ENCODE results near the gene PCDH17. TPM values are rescaled to one million over a fixed set of nuclear protein-coding genes. Genes with fewer than 3 reads are reported as not detected.

Gene PCDH17, protein sequence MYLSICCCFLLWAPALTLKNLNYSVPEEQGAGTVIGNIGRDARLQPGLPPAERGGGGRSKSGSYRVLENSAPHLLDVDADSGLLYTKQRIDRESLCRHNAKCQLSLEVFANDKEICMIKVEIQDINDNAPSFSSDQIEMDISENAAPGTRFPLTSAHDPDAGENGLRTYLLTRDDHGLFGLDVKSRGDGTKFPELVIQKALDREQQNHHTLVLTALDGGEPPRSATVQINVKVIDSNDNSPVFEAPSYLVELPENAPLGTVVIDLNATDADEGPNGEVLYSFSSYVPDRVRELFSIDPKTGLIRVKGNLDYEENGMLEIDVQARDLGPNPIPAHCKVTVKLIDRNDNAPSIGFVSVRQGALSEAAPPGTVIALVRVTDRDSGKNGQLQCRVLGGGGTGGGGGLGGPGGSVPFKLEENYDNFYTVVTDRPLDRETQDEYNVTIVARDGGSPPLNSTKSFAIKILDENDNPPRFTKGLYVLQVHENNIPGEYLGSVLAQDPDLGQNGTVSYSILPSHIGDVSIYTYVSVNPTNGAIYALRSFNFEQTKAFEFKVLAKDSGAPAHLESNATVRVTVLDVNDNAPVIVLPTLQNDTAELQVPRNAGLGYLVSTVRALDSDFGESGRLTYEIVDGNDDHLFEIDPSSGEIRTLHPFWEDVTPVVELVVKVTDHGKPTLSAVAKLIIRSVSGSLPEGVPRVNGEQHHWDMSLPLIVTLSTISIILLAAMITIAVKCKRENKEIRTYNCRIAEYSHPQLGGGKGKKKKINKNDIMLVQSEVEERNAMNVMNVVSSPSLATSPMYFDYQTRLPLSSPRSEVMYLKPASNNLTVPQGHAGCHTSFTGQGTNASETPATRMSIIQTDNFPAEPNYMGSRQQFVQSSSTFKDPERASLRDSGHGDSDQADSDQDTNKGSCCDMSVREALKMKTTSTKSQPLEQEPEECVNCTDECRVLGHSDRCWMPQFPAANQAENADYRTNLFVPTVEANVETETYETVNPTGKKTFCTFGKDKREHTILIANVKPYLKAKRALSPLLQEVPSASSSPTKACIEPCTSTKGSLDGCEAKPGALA (N-terminal part only)
- polyA plus RNA-seq (2013, experiment 1 of 2): 1.1 TPM
- polyA plus RNA-seq (2013, experiment 2 of 2): 1.3 TPM

DNA sequence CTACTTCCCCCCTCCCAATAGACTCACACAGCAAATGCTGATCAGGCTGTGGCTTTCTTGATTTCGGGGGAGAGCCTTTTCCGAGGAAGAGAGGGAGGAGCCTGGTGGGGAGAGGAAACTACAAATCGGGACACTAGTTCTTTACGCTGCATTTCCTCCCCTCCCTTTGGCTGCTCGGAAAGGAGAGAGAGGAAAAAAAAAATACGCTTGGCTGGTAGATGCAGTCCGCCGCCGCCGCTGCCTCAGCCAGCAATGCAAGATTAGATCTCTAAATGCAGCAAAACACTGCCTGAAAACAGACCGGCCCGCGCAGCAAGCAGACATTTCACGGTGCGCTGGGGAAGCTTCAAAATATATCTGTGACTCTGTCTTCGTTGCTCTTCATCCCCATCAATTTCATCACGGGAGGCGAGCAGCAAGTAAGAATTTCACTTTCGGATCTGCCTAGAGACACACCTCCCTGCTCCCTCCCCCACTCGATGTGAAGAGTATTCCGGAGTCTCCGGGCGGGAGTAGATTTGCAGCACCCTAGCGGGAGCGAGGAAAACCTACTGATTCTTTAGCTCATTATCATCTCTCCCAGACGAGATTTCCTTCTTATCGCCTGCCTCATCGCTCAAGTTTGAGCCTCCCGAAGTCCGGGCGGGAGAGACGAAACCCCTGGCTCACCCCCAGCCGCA is at the start of gene PCDH17:
Gene PCDH17, plus strand, starts transcription at position 149 of the 680 bp plus-strand sequence. CDS start 803 bp downstream, outside the sequence.
- Histone ChIP-seq H3K36me3 (ENCODE audit: insufficient read depth, low read length) (no peaks in the 10 kb centered on the region), H3K4me1 (ENCODE audit: insufficient read depth, low read length) (0 out of 2 replicates have a peak, but pooled peaks cover 6% of the 10 kb centered on the region), H3K4me3 (ENCODE audit: low read length) (peak within 1 kb of the TSS; percentile 76), H3K9me3 (ENCODE audit: insufficient read depth, low read depth, low read length) (no peaks in the 10 kb centered on the region), H3K27me3 (ENCODE audit: insufficient read depth, low read length) (peaks cover 89% of the 10 kb centered on the region), H3K27ac (ENCODE audit: low read depth, low read length) (no peak within 1 kb of the TSS), H3K9ac (ENCODE audit: low read depth, low read length) (no peak within 1 kb of the TSS)
- WGBS: under 1% methylated on average over 32 of the region's 33 CpGs

DNA sequence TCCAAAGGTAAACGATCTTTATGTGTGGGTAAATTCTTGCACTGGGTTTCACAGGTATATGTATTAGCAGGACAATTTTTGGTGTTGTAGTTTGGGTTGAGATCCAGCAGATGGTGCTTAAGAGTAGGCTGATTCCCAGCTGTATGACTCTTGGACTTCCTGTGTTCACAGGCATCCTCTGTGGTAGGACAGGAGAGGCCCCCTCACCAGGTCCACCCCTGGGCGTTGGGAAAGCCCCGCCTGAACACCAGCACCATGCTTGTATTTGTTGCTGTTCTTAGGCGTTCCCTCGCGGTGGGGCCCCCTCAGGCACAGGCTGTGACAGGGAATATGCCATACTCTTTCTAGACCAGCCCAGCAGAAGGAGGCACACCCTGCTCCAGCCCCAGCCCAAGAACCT is 49.5 kb upstream of the PCDH17 start:
- no peaks in the 10 kb centered on the region for H3K9me3 ChIP-seq (ENCODE audit: insufficient read depth, low read depth, low read length)
- 81% methylated on average over 6 of the region's 6 CpGs for WGBS
- no peak overlapping the region for H3K9ac ChIP-seq (ENCODE audit: low read depth, low read length)
- peaks cover 3% of the 10 kb centered on the region; the same call in 1 of the 2 replicates for H3K4me1 ChIP-seq (ENCODE audit: insufficient read depth, low read length)
- H3K27ac ChIP-seq (ENCODE audit: low read depth, low read length): no peak overlapping the region
- no peaks in the 10 kb centered on the region for H3K27me3 ChIP-seq (ENCODE audit: insufficient read depth, low read length)
- H3K36me3 ChIP-seq (ENCODE audit: insufficient read depth, low read length): no peaks in the 10 kb centered on the region
- H3K4me3 ChIP-seq (ENCODE audit: low read length): no peak overlapping the region

DNA sequence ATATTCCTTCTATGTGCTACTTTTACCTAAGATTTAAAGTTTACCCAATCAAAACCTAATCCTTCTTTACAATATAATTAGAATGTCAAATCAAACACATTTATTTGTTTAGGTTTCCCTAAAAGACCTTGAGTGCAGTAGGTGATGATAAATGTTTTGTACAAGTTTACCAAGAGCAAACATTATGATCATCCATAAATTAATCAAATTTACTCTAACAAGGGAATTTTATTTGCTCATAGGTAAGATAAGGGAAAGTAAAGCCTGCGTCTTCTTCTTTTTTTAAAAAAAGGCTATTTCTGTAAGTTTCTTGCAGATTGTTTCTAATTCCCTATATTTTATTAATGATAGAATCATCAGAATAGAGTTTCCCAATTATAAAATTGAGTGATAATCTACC is 48.0 kb upstream of the PCDH17 start:
- H3K9ac ChIP-seq (ENCODE audit: low read depth, low read length): no peak overlapping the region
- H3K4me1 ChIP-seq (ENCODE audit: insufficient read depth, low read length): peaks cover 7% of the 10 kb centered on the region; the same call in 1 of the 2 replicates
- no peaks in the 10 kb centered on the region for H3K27me3 ChIP-seq (ENCODE audit: insufficient read depth, low read length)
- H3K27ac ChIP-seq (ENCODE audit: low read depth, low read length): no peak overlapping the region
- no peaks in the 10 kb centered on the region for H3K36me3 ChIP-seq (ENCODE audit: insufficient read depth, low read length)
- WGBS: no CpG with 5 or more reads among the region's 1 CpG
- no peak overlapping the region for H3K4me3 ChIP-seq (ENCODE audit: low read length)
- no peaks in the 10 kb centered on the region for H3K9me3 ChIP-seq (ENCODE audit: insufficient read depth, low read depth, low read length)

DNA sequence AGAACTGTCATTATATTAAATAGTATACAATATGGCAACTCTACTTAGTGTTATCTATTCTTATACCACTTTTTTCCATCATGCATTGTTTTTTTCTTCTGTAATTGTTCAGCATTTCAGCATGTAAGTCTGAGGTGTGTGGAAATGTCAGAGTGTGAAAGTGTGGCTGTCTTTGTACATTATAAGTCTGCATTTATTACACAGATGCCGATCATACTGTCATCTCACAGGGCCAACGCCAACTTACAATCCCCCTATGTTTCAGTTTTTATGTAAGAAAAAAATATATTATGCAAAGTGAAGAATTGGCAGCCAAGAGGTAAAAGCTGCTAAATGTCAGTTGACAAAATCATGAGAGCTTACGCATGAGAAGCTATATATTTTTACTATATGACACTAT is 42.9 kb upstream of the PCDH17 start:
- Histone ChIP-seq H3K9ac (ENCODE audit: low read depth, low read length) (no peak overlapping the region), H3K36me3 (ENCODE audit: insufficient read depth, low read length) (no peaks in the 10 kb centered on the region), H3K4me3 (ENCODE audit: low read length) (no peak overlapping the region), H3K27me3 (ENCODE audit: insufficient read depth, low read length) (no peaks in the 10 kb centered on the region), H3K4me1 (ENCODE audit: insufficient read depth, low read length) (peaks cover 5% of the 10 kb centered on the region; the same call in 1 of the 2 replicates), H3K27ac (ENCODE audit: low read depth, low read length) (no peak overlapping the region), H3K9me3 (ENCODE audit: insufficient read depth, low read depth, low read length) (no peaks in the 10 kb centered on the region)
- WGBS: 100% methylated on average over 1 of the region's 3 CpGs

DNA sequence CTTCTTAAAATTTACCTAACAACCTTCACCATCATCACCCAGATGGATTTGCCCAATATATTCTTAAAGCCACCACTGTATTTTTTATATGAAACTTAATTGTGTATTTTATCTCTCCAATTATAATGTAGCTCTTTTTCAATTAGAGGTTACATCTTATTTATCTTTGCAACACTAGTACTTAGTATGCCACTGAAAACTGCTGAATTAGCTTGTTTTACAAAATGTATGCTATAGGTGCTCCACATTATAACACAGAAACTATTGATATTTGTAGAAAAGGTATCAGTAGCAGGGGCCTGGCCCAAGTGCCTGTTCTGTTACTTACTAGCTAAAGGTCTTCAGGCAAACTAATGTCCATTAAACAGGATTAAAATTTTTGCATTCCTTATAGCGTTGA is 35.8 kb upstream of the PCDH17 start:
- H3K27me3 ChIP-seq (ENCODE audit: insufficient read depth, low read length): no peaks in the 10 kb centered on the region
- WGBS: no CpG with 5 or more reads among the region's 1 CpG
- H3K36me3 ChIP-seq (ENCODE audit: insufficient read depth, low read length): no peaks in the 10 kb centered on the region
- no peaks in the 10 kb centered on the region for H3K4me1 ChIP-seq (ENCODE audit: insufficient read depth, low read length)
- no peak overlapping the region for H3K27ac ChIP-seq (ENCODE audit: low read depth, low read length)
- no peaks in the 10 kb centered on the region for H3K9me3 ChIP-seq (ENCODE audit: insufficient read depth, low read depth, low read length)
- H3K4me3 ChIP-seq (ENCODE audit: low read length): no peak overlapping the region
- no peak overlapping the region for H3K9ac ChIP-seq (ENCODE audit: low read depth, low read length)

DNA sequence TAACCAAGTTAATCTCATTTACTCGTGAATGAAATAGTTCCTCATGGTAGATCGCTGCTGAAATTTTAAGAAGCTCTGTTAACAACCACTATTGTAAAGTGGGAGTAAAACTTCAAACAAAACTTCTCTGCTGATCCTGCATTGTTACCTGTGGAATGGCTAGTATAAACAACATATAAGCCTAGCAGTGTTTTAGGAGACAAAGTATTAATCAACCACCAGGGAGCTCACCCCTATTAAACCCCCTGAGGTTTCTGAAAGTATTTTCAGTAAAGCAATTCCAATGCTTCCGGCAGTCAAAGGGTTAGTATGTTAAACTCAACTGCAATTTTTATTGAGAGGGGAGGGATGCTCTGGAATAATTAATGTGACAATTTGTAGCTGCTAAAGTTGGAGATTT is 30.0 kb upstream of the PCDH17 start:
- H3K9ac ChIP-seq (ENCODE audit: low read depth, low read length): no peak overlapping the region
- no peak overlapping the region for H3K4me3 ChIP-seq (ENCODE audit: low read length)
- 69% methylated on average over 3 of the region's 3 CpGs for WGBS
- H3K27me3 ChIP-seq (ENCODE audit: insufficient read depth, low read length): no peaks in the 10 kb centered on the region
- peak overlapping the region; percentile 32; the same call in 1 of the 2 replicates for H3K27ac ChIP-seq (ENCODE audit: low read depth, low read length)
- H3K36me3 ChIP-seq (ENCODE audit: insufficient read depth, low read length): no peaks in the 10 kb centered on the region
- H3K4me1 ChIP-seq (ENCODE audit: insufficient read depth, low read length): peaks cover 40% of the 10 kb centered on the region
- no peaks in the 10 kb centered on the region for H3K9me3 ChIP-seq (ENCODE audit: insufficient read depth, low read depth, low read length)

DNA sequence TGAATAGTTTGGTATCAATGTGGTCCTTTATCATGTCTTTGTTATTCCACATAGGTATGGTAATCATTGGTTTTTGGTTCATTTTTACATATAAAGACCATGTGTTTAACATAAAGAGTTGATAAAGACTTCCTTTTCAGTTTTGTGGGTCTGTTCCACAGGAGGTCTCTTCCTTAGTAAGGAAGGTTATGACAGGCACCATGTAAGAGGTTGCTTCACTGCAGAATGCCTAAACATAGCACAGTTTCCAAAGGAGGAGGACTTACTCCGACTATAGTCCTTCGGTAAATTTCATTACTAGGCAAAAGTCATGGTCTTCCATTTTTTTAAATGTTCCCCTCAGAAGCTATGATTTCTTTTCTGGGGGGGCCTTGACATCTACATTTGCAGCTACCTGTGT is 27.1 kb upstream of the PCDH17 start:
- no peaks in the 10 kb centered on the region for H3K9me3 ChIP-seq (ENCODE audit: insufficient read depth, low read depth, low read length)
- WGBS: 15% methylated on average over 2 of the region's 2 CpGs

DNA sequence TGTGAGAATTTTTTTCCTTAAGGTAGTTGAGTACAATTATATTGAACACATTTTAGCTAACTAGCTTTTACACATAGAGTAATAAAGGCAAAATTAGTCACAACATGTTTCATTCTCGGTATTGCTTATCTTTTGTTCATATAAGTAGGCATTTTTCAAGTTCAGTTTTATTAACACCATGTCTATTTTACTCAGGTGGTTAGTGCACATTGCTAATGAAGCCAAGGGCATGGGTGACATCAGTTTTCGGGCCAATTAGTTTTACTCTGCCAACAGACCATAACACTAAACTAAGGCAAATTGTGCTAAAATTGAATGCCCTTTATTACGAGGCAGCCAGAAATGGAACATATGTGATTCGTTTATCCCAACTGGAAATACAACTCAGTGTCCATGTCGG is 19.6 kb upstream of the PCDH17 start:
- 96% methylated on average over 4 of the region's 5 CpGs for WGBS
- no peaks in the 10 kb centered on the region for H3K36me3 ChIP-seq (ENCODE audit: insufficient read depth, low read length)
- no peak overlapping the region for H3K27ac ChIP-seq (ENCODE audit: low read depth, low read length)
- no peaks in the 10 kb centered on the region for H3K27me3 ChIP-seq (ENCODE audit: insufficient read depth, low read length)
- peaks cover 5% of the 10 kb centered on the region; the same call in 1 of the 2 replicates for H3K4me1 ChIP-seq (ENCODE audit: insufficient read depth, low read length)
- H3K4me3 ChIP-seq (ENCODE audit: low read length): no peak overlapping the region
- H3K9me3 ChIP-seq (ENCODE audit: insufficient read depth, low read depth, low read length): no peaks in the 10 kb centered on the region
- no peak overlapping the region for H3K9ac ChIP-seq (ENCODE audit: low read depth, low read length)

More for the DNA sequence above, 27.1 kb upstream of the PCDH17 start:
- H3K27ac ChIP-seq (ENCODE audit: low read depth, low read length): peak overlapping the region; percentile 1; the same call in 1 of the 2 replicates
- H3K4me3 ChIP-seq (ENCODE audit: low read length): no peak overlapping the region; the same call in 1 of the 2 replicates
- H3K36me3 ChIP-seq (ENCODE audit: insufficient read depth, low read length): no peaks in the 10 kb centered on the region
- H3K4me1 ChIP-seq (ENCODE audit: insufficient read depth, low read length): peaks cover 40% of the 10 kb centered on the region
- no peaks in the 10 kb centered on the region for H3K27me3 ChIP-seq (ENCODE audit: insufficient read depth, low read length)
- no peak overlapping the region for H3K9ac ChIP-seq (ENCODE audit: low read depth, low read length)

DNA sequence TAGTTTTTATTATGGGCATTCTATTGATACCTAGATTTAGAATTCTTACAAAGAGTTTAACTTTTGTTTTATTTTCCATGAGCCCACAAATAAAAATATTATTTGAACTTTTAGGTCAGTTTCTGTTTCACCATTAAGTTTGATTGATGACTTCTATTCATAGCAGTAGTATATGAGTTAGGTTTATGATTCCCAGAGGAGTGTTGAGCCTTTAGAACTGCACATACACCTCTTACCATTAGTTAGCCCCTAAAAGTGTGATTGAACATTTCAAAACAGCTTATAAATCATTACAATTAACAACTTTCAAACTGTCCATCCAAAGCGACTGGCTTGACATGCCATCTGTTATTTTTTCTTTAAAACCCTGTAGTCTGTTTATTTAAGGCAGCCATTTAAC is 19.0 kb upstream of the PCDH17 start:
- no peak overlapping the region for H3K27ac ChIP-seq (ENCODE audit: low read depth, low read length)
- H3K27me3 ChIP-seq (ENCODE audit: insufficient read depth, low read length): no peaks in the 10 kb centered on the region
- no peaks in the 10 kb centered on the region for H3K9me3 ChIP-seq (ENCODE audit: insufficient read depth, low read depth, low read length)
- no peak overlapping the region for H3K4me3 ChIP-seq (ENCODE audit: low read length)
- 88% methylated on average over 1 of the region's 1 CpG for WGBS
- peaks cover 5% of the 10 kb centered on the region; the same call in 1 of the 2 replicates for H3K4me1 ChIP-seq (ENCODE audit: insufficient read depth, low read length)
- no peaks in the 10 kb centered on the region for H3K36me3 ChIP-seq (ENCODE audit: insufficient read depth, low read length)
- no peak overlapping the region for H3K9ac ChIP-seq (ENCODE audit: low read depth, low read length)

DNA sequence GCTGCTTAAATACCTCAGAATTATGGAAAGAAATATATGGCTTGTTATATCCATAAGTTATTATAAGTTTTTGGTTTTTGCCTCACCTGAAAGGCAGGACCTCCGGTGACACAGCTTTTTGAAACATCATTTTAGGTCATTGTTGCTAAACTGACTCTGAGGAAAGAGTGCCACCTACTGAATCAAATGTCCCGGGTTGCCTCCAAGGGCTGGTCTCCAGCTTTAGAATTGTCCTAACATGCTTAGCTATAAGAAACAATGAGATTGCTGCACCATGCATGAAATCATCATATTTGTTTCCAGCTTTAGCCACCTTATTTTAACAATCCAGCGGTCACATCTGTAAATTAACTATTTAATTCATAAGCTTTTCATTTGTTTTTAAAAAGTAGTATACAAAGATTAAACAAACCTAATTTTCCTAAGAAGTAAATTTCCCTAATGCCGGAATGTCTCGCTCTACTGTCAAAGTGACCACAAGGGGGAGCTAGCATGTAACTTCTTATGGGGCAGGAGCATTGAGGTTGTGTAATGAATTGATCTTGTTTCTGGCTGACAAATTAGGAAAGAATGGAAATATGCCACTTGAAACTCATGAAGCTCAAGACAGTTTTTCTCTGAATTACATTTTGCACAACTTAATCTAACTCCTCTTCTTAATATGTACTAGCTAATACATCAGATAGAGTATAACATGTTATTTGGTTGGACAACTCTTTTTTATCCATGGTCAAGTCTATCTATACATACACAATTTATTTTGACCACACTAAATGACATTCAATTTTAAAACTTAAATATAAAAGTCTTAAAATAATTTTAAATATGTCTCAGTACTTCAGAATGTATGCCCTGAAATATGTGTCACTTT is 6.7 kb upstream of the PCDH17 start:
- Histone ChIP-seq H3K4me1 (ENCODE audit: insufficient read depth, low read length) (peaks cover 7% of the 10 kb centered on the region), H3K36me3 (ENCODE audit: insufficient read depth, low read length) (no peaks in the 10 kb centered on the region), H3K4me3 (ENCODE audit: low read length) (peak overlapping the region; percentile 33), H3K27me3 (ENCODE audit: insufficient read depth, low read length) (peaks cover 21% of the 10 kb centered on the region), H3K27ac (ENCODE audit: low read depth, low read length) (no peak overlapping the region), H3K9me3 (ENCODE audit: insufficient read depth, low read depth, low read length) (no peaks in the 10 kb centered on the region), H3K9ac (ENCODE audit: low read depth, low read length) (no peak overlapping the region)
- WGBS: 6% methylated on average over 5 of the region's 5 CpGs
